CD4-positive, alpha-beta T cell treated with Interleukin-6 at 100 ng/mL for 8 hours (primary cell): ENCODE measurements around the gene MPHOSPH8.
"Not testable (repeated sequence)": the region's sequence is repeated elsewhere in the genome, so short reads cannot be mapped to it uniquely, and the experiment has no call there.

Source experiments
- DNase-seq: peaks from one replicate; pipeline ENCODE4 v3.0.0-alpha.2; 2020; ENCODE audit warnings: mixed read lengths, low spot score

The MPHOSPH8 gene

DNA sequence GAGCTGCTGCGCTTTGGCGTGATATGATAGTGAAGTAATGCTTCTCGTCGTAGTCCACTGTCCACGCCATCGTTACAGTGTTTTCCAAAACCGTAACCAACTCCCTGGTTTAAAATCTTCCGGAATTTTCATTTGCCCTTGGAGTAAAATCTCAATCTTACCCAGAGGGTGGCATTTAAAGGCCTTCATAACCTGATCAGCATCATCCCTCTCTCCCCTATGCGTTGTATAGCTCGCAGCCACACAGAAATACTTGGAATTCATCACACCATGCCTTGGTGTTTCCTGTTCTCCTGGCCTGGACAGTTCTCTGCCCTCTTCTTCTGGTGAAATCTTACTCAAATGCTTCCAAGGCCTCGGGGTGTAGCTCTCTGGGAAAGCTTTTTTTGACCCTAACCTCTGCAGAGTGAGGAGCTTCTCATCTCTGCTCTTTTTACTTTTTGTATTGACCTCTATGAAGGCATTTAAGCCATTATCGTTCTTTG is 839 bp downstream of the MPHOSPH8 start:
- DNase-seq: no peak

DNA sequence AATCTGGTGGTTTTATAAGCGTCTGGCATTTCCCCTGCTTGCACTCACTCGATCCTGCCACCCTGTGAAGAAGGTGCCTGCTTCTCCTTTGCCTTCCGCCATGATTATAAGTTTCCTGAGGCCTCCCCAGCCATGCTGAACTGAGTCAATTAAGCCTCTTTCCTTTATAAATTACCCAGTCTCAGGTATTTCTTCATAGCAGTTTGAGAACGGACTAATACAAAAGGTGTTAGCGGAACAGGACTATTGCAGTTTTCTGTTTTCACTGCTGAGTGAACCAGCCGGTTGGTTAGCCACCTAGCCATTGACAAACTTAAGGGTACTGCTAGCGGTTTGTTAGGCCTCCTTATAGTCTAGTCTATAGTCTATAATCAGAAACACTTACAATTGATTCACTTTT is 2.5 kb downstream of the MPHOSPH8 start:
- DNase-seq: not testable (repeated sequence)

DNA sequence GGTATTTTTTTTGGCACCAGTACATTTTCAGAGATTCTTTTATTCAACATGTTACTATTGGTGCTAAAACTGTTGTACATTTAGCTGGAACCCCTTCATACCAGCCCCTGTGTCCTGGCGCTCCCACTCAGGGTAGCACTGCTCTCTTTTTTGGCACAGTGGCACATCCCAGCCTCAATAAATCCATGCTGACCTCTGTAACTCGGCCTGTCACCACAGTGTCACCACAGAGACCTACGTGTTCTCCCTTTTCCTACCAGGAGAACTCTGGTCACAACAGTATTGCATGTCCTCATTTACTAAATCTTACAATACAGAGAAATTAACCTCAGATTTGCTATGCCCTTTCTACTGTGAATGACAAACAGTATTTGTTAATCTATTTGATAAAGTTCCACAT is 10.2 kb downstream of the MPHOSPH8 start:
- DNase-seq: no peak

DNA sequence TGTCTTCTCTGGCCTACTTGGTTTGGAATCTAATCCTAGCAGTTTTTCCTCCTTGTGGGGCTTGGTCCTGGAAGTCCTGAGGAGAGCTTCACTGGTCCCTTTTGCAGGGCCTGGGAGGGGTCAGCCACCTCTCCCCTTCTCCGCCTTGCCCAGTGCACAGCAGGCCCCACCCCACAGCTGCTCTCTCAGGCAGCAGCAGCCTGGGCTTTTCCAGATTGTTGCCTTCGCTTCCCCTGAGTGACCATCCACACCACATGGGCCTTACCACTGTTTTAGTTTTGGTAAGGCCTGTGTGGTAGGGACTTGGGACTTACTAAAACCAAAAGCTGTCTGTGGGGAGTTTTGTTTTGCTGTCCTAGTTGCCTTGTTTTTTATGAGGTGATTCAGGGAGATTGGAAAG is 11.5 kb downstream of the MPHOSPH8 start:
- no peak for DNase-seq

- DNase-seq: no peak
These were observed 12.6 kb downstream of the MPHOSPH8 start for GRCh38 chr13:19646063-19646462.

DNA sequence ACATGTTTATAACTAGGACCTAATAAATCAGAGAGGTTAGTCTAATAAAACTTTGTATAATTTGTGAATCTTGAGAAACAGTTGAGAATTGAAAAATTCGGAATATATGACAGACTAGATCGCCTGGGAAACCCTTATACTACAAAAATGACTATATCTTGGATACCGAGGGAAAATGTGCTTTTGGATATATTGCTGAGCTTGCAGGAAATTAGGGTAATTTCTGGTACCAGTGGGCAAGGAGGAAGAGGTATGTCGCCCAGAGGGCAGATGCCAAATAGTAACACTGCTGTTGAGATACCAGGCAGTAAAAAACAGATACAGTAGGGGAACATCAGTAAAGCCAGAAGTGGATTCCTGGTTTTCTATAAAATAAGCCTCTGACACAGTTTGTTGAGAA is 17.3 kb downstream of the MPHOSPH8 start:
- DNase-seq: no peak

- DNase-seq: no peak
These were observed 24.6 kb downstream of the MPHOSPH8 start for GRCh38 chr13:19657872-19658591.

GRCh38 chr13:19658831-19659230 is 25.4 kb downstream of the MPHOSPH8 start:
- DNase-seq: no peak

GRCh38 chr13:19661126-19661525 is 27.7 kb downstream of the MPHOSPH8 start:
- no peak for DNase-seq

DNA sequence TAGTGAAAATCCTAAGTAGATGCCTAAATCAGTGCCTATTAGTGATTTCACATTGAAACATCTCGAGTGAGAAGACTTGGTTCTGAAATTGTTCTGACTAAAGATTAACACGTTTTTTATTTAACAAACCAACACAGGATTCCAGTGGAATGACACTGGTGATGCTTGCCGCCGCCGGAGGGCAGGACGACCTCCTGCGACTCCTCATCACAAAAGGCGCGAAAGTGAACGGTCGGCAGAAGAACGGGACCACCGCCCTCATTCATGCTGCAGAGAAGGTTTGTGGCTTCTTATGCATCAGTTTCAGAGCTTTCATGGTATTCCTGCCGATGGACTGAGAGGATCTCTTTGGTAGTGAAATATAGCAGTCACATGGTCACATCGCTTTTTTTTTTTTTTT is 28.1 kb downstream of the MPHOSPH8 start:
- DNase-seq: no peak

DNA sequence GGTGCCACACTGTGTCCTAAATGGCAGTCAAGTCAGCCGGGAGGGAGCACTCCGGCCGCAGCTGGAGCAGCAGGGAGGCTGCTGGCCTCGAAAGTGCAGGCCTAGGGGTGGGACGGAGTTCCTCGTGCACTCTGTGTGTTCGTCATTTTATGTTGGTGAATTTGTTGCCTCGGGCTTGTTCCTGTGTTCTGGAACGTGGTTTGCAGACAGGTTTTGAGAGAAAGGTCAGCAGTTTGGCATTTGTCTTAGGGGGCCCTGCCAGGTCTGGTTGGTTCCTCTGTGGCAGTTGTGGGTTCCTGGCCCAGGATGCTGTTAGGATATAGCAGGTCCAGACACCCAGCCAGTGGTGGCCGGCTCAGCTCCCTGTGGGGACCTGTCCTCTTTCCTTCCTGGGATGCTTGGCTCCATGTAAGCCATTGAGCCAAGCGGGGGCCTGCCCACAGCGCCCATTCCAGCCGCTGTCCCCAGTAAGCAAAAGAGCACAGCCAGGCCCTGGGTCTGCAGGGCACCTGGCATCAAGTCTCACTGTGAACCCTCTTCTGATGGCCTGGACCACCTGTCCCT is 30.0 kb downstream of the MPHOSPH8 start:
- DNase-seq: no peak

GRCh38 chr13:19664481-19665230 is 31.2 kb downstream of the MPHOSPH8 start:
- DNase-seq: no peak

GRCh38 chr13:19665427-19665859 is 32.0 kb downstream of the MPHOSPH8 start:
- no peak for DNase-seq

- no peak for DNase-seq
These were observed 35.3 kb downstream of the MPHOSPH8 start for GRCh38 chr13:19668778-19669177.

GRCh38 chr13:19670147-19670546 is 36.7 kb downstream of the MPHOSPH8 start:
- DNase-seq: no peak

GRCh38 chr13:19672990-19673389 is 39.5 kb downstream of the MPHOSPH8 start:
- no peak for DNase-seq

- DNase-seq: no peak
These were observed 40.3 kb downstream of the MPHOSPH8 start for GRCh38 chr13:19673473-19674430.

DNA sequence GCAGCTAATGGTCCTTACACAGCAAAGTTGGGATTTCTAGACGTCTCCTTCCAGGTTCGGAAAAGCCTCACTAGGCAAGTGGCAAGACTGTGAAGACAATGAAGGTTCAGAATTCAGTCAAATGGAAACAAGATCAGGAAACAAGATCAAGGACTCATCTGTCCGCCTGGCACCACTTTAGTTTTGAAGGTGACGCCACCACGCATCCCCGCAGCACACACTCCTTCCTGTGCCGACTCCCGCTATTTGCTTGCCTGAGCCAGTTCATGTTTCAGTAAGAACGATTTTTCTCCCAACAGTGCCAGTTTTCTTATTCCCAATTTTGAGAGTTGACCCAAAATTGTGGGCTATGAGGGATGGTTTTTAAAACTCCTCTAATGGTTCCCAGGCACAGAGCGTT is 41.4 kb downstream of the MPHOSPH8 start:
- no peak for DNase-seq

DNA sequence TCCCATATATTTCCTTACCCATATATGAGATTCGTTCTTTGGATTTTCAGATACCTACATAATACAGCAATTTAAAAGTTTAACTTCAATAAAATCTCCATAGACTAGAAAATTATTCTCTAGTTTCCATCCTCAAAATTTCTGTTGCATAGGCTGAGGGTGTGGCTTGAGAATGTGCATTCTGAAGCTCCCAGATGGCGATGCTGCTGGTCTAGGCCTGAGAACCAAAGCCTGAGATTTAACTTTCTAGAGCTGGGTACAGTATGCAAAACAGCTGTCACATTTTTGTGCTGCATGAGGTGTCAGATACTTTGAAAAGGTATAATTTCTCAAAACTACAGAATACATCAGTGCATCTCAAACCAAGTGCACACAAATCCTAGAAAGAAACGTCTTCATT is 42.7 kb downstream of the MPHOSPH8 start:
- no peak for DNase-seq

DNA sequence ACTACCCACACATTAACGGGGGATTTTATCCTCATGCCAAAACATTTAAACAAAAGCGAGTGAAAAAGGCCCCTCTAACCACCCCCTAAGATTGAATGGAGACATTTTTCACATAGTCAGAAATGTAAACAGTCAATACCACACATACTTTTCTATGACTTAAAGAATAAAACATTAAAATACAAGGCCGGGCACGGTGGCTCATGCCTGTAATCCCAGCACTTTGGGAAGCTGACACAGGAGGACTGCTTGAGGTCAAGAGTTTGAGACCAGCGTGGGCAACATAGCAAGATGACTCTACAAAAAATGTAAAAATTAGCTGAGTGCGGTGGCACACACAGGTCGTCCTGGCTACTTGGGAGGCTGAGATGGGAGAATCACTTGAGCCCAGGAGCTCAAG is 47.3 kb downstream of the MPHOSPH8 start:
- no peak for DNase-seq

DNA sequence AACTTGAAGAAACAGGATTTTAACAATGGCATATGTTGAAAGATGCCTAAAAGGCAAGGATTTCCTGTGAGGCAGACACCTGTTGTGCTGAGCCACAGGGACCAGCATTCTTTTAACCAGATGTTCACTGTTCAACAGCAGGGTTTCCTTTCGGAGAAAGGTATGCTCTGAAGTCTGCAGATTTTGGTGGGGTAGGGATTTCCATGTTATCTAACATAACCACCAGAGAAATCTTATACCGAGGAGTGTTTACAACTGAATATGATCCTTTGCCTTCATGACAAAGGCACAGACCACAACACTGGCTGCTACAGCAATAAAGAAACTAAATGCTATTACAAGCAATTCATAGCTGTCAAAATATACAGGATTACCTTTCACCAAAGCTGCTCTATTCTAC is 48.1 kb downstream of the MPHOSPH8 start:
- no peak for DNase-seq

GRCh38 chr13:19685034-19685433 is 51.6 kb downstream of the MPHOSPH8 start:
- DNase-seq: no peak
